Esophagus muscularis mucosa (tissue), 4 donors: ENCODE results near the gene MAGEA9. TPM values are rescaled to one million over a fixed set of nuclear protein-coding genes. Genes with fewer than 3 reads are reported as not detected.
"Not testable (repeated sequence)": the region's sequence is repeated elsewhere in the genome, so short reads cannot be mapped to it uniquely, and the experiment has no call there.

ENCODE experiments used
- DNase-seq: peaks from one replicate; pipeline ENCODE4 v3.0.0-alpha.2; 2017; ENCODE audit errors: extremely low spot score
- H3K27ac ChIP-seq, 4 donors: fragments of 200-600 bp; sonication (generic); replicated peaks in 1 of 4; 1 replicate in 3 of 4; 2 replicates in 1 of 4; pipeline ENCODE4 v1.5.1; 2016 to 2019; ENCODE audit warnings: mild to moderate bottlenecking in 1 of 4
- H3K27me3 ChIP-seq, 4 donors: fragments of 200-600 bp; sonication (generic); one replicate each; pipeline versions ENCODE4 v1.5.1 to v1.6.0; 2016 to 2019
- H3K36me3 ChIP-seq, 4 donors: fragments of 200-600 bp; sonication (generic); one replicate each; pipeline ENCODE4 v1.5.1; 2016 to 2019
- H3K4me1 ChIP-seq, 4 donors: fragments of 200-600 bp; sonication (generic); one replicate each; pipeline ENCODE4 v1.5.1; 2016 to 2019
- H3K4me3 ChIP-seq, 4 donors: fragments of 200-600 bp; sonication (generic); 1 replicate in 2 of 4; 2 replicates in 2 of 4; pipeline ENCODE4 v1.5.1; 2016 to 2019; ENCODE audit warnings: mild to moderate bottlenecking in 4 of 4, moderate library complexity in 1 of 4
- H3K9me3 ChIP-seq, 4 donors: fragments of 200-600 bp; sonication (generic); 1 replicate in 3 of 4; 2 replicates in 1 of 4; pipeline ENCODE4 v1.5.1; 2016 to 2019
- EP300 ChIP-seq: sonication (generic); formaldehyde crosslinking; IDR thresholded peaks from one replicate; pipeline ENCODE4 v1.6.1; 2017; ENCODE audit warnings: antibody characterized with exemption
- POLR2A ChIP-seq: fragments of 450-650 bp; IDR thresholded peaks from one replicate; pipeline ENCODE4 v1.6.1; 2017; ENCODE audit warnings: antibody characterized with exemption, moderate library complexity, mild to moderate bottlenecking, low read depth
- POLR2AphosphoS5 ChIP-seq, 2 donors: sonication (generic); formaldehyde crosslinking; IDR thresholded peaks; one replicate each; pipeline ENCODE4 v1.6.1; 2017; ENCODE audit warnings: antibody characterized with exemption in 2 of 2
- WGBS: methylation state at CpG from one replicate; pipeline ENCODE4 v1.1.5; 2018; 5-methylcytosine and 5-hydroxymethylcytosine counted together
- intact Hi-C: fragments of 100-400 bp; cut with DNase I; formaldehyde crosslinking; loops from one replicate; pipeline ENCODE4 v1.15.1; 2023
- small RNA-seq, 3 donors: library from RNA; depleted of rRNA; stranded (forward); fragments of <200 nt; gene quantifications; one replicate each; pipeline ENCODE3, GENCODE V24; 2016
- total RNA-seq, 4 donors: library from RNA; depleted of rRNA; stranded (reverse); fragments of >200 nt; gene quantifications; one replicate each; pipeline versions ENCODE4 v1.1.0 to v1.2.1, GENCODE V29; 2016
- TF ChIP-seq, protein P1 (sequence below), 3 experiments: fragments of 200-600 bp in 2 of 3; fragments of 450-650 bp in 1 of 3; sonication (generic) in 2 of 3; IDR thresholded peaks; one replicate each; pipeline ENCODE4 v1.5.1; 2017 to 2019; ENCODE audit warnings: antibody characterized with exemption in 3 of 3, mild to moderate bottlenecking in 2 of 3, moderate library complexity in 1 of 3

The MAGEA9 gene
- total RNA-seq, 4 donors from 2014 or later: not detected

DNA sequence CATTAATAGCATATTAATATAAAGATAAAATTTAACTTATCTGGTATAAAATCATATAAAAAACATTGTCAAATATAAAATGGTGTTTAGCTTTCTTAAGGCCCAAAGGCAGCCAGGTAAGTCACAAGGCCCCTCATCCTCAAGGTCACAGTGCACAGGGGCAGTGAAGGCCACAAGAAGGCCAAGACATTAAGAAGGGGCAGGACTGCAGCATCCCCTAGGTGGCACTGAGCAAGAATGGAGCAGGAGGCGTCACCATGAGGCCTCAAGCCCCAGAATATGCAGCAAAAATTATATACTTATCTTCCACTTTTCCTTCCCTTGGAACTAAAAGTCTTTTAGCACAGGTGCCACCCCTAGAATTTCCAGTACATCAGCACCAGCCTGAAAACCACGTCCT lies 49.7 kb downstream of the MAGEA9 start:
- H3K36me3 ChIP-seq: no peaks in the 10 kb centered on the region
- peaks cover 0 to 8% (median 4%) of the 10 kb centered on the region in 4 donors for H3K4me1 ChIP-seq
- WGBS: 62% methylated on average over 2 of the region's 2 CpGs
- intact Hi-C loops: no loop called here
- no peak for DNase-seq
- TF ChIP-seq POLR2A (no peak), EP300 (no peak), POLR2AphosphoS5 (IDR thresholded peaks at IDR 0.05) (no peak)
- TF ChIP-seq, protein P1, sequence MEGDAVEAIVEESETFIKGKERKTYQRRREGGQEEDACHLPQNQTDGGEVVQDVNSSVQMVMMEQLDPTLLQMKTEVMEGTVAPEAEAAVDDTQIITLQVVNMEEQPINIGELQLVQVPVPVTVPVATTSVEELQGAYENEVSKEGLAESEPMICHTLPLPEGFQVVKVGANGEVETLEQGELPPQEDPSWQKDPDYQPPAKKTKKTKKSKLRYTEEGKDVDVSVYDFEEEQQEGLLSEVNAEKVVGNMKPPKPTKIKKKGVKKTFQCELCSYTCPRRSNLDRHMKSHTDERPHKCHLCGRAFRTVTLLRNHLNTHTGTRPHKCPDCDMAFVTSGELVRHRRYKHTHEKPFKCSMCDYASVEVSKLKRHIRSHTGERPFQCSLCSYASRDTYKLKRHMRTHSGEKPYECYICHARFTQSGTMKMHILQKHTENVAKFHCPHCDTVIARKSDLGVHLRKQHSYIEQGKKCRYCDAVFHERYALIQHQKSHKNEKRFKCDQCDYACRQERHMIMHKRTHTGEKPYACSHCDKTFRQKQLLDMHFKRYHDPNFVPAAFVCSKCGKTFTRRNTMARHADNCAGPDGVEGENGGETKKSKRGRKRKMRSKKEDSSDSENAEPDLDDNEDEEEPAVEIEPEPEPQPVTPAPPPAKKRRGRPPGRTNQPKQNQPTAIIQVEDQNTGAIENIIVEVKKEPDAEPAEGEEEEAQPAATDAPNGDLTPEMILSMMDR (IDR thresholded peaks at IDR 0.05): no peak
- no peak overlapping the region for H3K4me3 ChIP-seq
- H3K27me3 ChIP-seq: no peaks in the 10 kb centered on the region
- H3K9me3 ChIP-seq: no peaks in the 10 kb centered on the region
- H3K27ac ChIP-seq: no peak overlapping the region

DNA sequence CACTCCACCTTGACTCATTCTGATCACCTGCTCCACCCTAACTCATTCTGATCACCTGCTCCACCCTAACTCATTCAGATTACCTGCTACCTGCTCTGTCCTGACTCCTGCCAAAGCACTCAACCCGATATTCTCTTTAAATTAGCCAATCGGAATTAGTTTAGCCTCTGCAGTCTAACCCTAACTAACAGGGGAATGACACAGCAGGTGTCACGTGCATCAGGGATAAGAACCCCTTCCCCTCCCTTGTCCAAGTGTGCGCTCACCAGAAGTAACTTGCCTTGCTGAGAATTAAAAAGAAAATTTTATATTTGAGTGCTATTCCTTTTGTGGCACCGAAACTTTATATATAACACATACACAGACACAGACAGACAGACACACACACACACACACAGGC lies 55.0 kb downstream of the MAGEA9 start:
- H3K27me3 ChIP-seq, intact Hi-C loops, H3K9me3 ChIP-seq, DNase-seq, H3K36me3 ChIP-seq, H3K4me3 ChIP-seq, H3K27ac ChIP-seq, H3K4me1 ChIP-seq: not testable (repeated sequence)
- WGBS: 59% methylated on average over 5 of the region's 5 CpGs

DNA sequence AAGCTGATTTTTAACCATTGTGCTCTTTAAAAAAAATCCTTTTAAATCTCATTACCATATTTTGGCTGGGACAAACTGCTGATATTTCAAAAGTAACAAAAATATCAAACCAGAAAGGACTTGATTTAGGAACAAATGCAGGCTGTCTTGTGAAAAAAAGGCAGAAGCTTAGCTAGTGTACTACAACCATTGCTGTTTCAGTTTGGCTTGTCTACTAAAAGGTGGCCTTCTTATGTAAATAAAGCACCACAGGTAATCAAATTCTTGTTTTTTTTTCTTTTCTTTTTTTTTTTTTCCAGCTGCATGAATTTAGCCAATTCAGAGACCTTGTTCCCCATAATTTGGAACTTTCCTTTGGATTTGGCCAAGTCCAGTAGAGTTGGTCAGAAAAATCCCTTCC lies 55.4 kb downstream of the MAGEA9 start:
- H3K4me1 ChIP-seq: no peaks in the 10 kb centered on the region
- TF ChIP-seq, protein P1 (IDR thresholded peaks at IDR 0.05): no peak
- TF ChIP-seq POLR2AphosphoS5 (IDR thresholded peaks at IDR 0.05) (no peak), EP300 (no peak), POLR2A (no peak)
- intact Hi-C loops: no loop called here

More for the DNA sequence above, 55.4 kb downstream of the MAGEA9 start:
- Histone ChIP-seq H3K27ac (no peak overlapping the region), H3K27me3 (no peaks in the 10 kb centered on the region), H3K9me3 (no peaks in the 10 kb centered on the region), H3K4me3 (no peak overlapping the region), H3K36me3 (no peaks in the 10 kb centered on the region)
- no peak for DNase-seq

Small RNAs within 50 kb of the gene (small RNA-seq; reads per million reads assigned to genes)
- gene AC244098.1: 0 reads per million in 3 donors
- 0 reads per million in 3 donors for gene AC244098.2
- gene AC244098.3: 0 reads per million in 3 donors

Other genes with a start within 250 kb of the MAGEA9 start
- gene EOLA1, start 240.9 kb upstream of the MAGEA9 start, total RNA-seq: 10 to 100 TPM; 11.9 to 33.6 (median 17.8) TPM
- gene HSFX3, start 232.0 kb upstream of the MAGEA9 start, total RNA-seq: not detected
- gene MAGEA9B, start 194.5 kb upstream of the MAGEA9 start, total RNA-seq: not detected
- gene HSFX2, start 186.6 kb upstream of the MAGEA9 start, total RNA-seq: under 1 TPM in 1 of 4 donors, not detected in 3; 0.45 TPM
- gene TMEM185A, start 150.1 kb upstream of the MAGEA9 start, total RNA-seq: 10 to 100 TPM; 11.2 to 26.2 (median 16.5) TPM
- gene MAGEA11, start 69.9 kb upstream of the MAGEA9 start, total RNA-seq: not detected
- 1 to 10 TPM in 3 of 4 donors, under 1 TPM in 1; 0.78 to 2.0 (median 1.2) TPM for gene HSFX1, start 7.9 kb upstream of the MAGEA9 start, total RNA-seq
- not detected for gene MAGEA8, start 99.3 kb downstream of the MAGEA9 start, total RNA-seq
- gene HSFX4, start 147.6 kb downstream of the MAGEA9 start, total RNA-seq: not detected
- 10 to 100 TPM; 15.4 to 24.0 (median 21.5) TPM for gene EOLA2, start 156.6 kb downstream of the MAGEA9 start, total RNA-seq